GM15510 (cell line): ENCODE results near the gene DYNC1I1.

Source experiments
- POLR2A ChIP-seq: IDR thresholded peaks from 3 replicates; pipeline ENCODE4 v1.6.1; 2011; ENCODE audit warnings: borderline replicate concordance; ENCODE audit not compliant: insufficient read length; ENCODE audit errors: extremely low read depth

The DYNC1I1 gene

DNA sequence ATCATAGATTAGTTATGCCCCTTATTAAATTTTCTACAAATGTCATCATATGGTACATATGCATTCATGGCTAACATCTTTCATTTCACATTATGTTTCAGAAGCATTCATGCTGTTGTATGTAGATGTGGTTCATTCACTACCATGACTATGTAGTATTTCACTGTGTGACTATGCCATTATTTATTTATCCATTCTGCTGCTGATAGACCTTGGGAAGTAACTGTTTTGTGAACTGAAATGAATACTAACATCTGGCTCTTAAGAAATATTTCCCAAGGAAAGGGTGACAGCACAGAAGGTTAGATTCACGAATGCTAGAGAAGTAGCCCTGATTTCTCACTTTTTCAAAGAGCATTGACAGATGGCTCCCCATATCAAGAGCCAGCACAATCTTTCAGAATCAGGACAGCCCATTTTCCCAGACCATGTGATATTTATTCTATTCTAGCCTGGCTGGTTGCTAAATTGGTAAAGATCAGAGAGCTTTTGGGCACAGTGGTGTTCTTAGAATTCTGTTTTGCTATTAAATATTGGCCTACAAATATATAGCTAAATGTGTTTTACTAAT, 157.4 kb downstream of the DYNC1I1 start:
- no peak for TF ChIP-seq POLR2A

DNA sequence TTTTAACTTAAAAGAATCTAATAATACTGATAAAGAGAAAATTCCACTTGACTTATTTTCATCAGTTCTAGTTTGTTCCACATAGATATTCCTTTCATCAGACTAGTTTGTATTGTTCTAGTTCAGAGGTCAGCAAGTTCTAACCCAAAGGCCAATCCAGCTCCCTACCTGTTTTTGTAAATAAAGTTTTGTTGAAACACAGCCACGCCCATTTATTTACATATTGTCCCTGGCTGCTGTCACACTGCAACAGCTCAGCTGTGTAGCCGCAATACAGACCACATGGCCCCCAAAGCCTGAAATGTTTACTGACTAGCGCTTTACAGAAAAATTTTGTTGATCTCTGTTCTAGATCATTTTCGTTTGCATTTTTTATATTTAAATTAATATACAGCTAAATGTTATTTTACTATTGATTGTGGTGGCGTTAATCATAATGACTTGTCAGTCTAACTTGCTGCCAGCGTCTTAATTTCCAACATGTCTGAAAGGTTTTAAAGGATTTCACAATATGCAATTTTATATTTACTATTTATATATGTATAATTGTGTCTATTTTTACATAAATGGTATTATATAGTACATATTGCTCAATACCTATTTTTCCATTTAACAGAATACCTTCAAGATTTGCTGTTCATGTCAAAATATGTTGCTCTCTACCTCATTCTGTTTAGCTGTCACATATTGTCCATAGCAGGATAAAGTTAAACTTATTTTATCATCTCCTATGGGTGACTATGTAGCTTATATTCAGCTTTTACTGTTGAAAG, 159.3 kb downstream of the DYNC1I1 start:
- no peak for TF ChIP-seq POLR2A

DNA sequence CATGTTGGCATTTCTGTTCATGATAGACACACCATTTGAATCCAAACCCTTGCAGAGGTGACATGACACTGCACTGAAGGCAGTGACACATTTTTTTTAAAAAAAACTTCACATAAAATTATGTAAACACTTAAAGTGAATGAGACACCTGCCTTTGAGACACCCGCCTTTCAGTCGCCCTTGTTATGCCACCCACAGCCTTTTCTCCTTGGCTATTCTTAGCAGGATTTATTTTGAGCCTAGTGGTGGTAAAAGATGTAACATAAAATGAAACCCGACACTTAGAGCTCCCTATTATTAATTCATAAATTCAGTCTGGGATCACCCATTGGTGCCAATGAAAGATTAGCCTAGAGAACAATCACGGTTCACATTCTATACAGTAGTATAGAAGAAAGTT, 161.3 kb downstream of the DYNC1I1 start:
- no peak for TF ChIP-seq POLR2A

DNA sequence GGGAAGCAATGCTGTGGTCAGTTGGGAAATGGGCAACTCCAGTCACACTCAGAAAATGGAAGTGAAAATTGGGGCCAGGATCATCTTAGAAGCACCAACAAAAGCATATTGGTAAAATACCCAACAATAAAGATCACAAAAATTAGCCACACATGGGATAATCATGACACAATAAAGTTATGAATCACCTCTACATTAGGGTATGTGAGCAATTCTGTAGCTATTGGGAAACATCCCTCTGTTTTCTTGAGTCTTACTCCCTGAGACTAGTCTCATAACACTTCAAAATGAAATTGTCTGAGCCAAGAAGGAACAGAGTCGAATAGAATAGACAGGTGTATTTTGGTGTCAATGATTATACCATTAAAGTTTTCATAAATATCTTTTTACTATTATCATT, 178.3 kb downstream of the DYNC1I1 start:
- TF ChIP-seq POLR2A, result no peak

DNA sequence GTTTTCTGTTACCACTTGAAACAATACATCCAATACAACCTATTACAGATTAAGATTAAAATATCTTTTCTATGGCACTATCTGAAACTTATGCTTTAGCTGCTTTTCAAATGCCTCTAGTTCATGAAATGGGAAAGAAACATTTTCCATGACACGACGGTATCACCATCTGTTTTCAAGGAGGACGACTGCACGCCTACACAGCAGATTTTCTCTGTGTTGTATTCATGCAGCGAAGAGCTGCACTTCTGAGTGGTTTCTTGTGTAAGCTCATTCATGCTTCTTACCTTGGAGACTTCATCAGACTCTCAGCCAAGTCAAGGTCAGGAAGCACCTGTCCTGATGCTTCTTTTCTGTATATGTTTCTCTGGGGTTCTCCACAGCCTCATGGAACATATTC, 179.2 kb downstream of the DYNC1I1 start:
- no peak for TF ChIP-seq POLR2A

DNA sequence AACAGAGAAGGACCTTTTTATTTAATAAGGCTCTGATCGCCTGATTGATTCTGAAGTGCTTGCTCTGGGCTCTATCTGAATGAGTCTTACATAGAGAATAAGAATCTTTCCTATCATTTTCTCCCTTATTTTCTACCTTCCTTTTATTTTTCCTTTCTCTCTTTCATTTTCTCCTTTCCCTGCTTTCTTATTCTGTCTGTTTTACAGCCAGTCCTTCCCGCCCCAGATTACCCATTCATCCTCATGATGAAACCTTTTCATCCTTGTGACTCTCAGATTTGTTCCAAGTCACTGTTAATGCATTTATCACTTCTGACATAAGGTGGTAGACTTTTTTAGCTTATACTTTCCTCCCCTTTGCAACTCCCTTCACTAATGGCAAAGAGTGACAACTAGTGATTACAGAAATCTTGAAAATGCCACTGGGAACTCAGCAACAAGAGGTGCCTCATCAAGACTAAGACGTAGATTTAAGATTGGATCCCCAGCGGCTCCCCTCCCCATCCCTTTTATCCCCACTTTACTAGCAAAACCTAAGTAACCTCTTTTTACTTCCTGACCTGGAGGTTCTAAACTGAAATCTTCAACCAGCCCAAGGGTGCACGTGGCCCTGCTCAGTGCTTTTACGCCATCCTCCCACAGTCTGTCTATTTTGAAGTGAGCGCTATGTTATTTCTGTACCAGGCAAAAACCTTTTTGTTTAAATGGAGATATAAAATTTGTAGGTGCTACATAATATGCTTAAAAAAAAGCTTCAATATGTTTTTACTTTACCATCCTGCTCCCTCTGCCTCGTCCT, 179.8 kb downstream of the DYNC1I1 start:
- TF ChIP-seq POLR2A, result no peak

- no peak for TF ChIP-seq POLR2A
Measured at GRCh38 chr7:95952851-95953250, 180.5 kb downstream of the DYNC1I1 start.

- TF ChIP-seq POLR2A, result no peak
Measured at GRCh38 chr7:95955748-95956147, 183.4 kb downstream of the DYNC1I1 start.

- TF ChIP-seq POLR2A, result no peak
Measured at GRCh38 chr7:95957510-95957909, 185.2 kb downstream of the DYNC1I1 start.

- TF ChIP-seq POLR2A, result no peak
Measured at GRCh38 chr7:95960706-95961244, 188.4 kb downstream of the DYNC1I1 start.

GRCh38 chr7:95963446-95963990, 191.2 kb downstream of the DYNC1I1 start:
- TF ChIP-seq POLR2A, result no peak

- TF ChIP-seq POLR2A, result no peak
Measured at GRCh38 chr7:95971716-95972115, 199.4 kb downstream of the DYNC1I1 start.

- no peak for TF ChIP-seq POLR2A
Measured at GRCh38 chr7:95972523-95972922, 200.2 kb downstream of the DYNC1I1 start.

DNA sequence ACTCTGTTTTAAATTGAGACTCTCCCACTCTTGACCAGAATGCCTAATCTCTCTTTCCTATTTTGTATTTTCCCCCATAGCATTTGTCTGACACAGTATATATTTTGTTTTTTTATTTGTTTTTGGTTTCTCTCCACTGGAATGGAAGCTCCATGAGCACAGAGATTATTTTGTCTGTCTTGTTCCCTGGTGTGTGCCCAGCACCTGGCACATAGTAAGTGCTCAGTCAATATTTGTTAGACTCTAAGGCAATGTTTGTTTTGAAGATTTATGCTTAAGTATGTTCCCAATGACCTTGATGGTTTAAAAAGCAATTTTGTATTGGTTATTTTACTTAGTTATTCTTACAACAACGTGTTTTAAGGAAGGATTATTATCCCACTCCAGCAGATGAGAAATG, 201.8 kb downstream of the DYNC1I1 start:
- TF ChIP-seq POLR2A, result no peak
